Fibroblast of peridontal ligament (primary cell): ENCODE results near the gene MPZL1.
A peak's percentile ranks its signal among the peaks of the same experiment; 100 is the strongest.
"Not testable (repeated sequence)": the region's sequence is repeated elsewhere in the genome, so short reads cannot be mapped to it uniquely, and the experiment has no call there.

Experiments used
- DNase-seq: peaks from one replicate; pipeline ENCODE4 v3.0.0-alpha.2; 2010; ENCODE audit errors: extremely low read depth

The MPZL1 gene

GRCh38 chr1:167808104-167808503, 86.3 kb downstream of the MPZL1 start:
- DNase-seq: no peak

DNA sequence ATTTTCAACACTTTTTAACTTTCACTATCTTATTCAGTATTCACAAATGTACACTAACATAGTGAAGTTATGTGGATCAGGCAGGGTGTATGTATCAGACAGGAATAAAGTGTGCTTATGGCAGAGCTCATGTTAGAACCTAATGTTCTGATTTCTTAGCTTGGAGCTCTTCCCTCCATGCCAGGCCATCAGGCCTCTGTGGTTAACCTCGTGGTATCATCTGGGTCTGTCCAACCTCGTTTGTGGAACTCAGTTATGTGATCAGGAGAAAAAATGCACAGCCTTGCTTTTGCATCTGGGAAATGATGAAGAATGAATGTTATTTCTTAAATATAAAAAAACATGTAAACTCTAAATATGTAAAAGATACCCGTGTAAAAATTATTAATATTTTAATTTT, 86.9 kb downstream of the MPZL1 start:
- DNase-seq: no peak

DNA sequence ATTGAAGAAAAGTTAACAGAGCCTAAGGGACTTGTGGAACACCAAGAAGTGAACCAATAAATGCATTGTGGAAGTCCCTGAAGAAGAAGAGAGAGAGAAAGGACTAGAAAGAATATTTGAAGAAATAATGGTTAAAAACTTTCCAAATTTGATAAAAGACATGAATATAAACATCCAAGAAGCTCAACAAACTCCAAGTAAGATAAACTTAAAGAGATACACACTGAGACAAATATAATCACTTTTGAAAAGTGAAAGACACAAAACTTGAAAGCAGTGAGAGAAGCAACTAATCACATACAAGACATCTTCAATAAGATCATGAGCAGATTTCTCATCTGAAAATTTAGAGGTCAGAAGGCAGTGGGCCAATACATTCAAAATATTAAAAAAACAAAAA, 91.2 kb downstream of the MPZL1 start:
- DNase-seq: no peak

- no peak for DNase-seq
Measured at GRCh38 chr1:167815650-167816049, 93.9 kb downstream of the MPZL1 start.

DNA sequence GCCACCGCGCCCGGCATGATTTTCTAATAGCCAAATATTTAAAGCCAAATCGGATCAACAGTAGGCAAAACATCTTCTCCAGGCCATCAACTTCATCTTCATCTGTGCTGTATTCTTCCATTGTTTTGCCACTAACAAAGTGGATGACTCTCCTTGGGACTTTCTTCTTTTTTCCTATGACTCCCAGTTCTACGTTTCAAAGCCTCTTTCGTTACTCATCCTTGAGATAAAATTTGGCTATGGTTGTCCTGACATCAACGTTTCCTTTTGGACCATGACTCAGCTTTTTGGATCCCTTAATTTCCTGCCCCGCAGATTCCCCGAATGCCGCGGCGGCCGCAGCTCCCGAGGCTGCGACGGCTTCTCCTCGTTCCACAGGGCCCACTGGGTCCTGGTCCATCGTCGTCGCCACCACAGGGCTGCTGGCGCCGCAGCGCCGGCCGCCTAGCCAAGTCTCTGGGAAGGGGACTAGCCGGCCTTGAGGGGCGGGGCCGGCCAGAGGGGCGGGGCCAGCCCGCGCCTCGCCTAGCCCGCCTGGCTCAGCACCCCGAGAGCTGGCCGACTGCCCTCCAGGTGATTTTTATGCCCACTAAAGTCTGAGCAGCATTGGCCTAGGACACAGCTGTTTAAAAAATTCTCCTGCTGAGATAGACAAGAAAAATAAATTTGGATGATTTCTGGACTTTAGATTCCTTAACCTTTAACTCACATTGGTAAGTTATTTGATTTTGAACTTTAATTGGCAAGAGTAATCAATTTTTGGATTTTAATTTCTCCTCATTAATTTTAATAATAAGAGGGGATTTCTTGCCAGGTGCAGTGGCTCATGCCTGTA, 98.3 kb downstream of the MPZL1 start:
- peak; percentile 95 for DNase-seq

DNA sequence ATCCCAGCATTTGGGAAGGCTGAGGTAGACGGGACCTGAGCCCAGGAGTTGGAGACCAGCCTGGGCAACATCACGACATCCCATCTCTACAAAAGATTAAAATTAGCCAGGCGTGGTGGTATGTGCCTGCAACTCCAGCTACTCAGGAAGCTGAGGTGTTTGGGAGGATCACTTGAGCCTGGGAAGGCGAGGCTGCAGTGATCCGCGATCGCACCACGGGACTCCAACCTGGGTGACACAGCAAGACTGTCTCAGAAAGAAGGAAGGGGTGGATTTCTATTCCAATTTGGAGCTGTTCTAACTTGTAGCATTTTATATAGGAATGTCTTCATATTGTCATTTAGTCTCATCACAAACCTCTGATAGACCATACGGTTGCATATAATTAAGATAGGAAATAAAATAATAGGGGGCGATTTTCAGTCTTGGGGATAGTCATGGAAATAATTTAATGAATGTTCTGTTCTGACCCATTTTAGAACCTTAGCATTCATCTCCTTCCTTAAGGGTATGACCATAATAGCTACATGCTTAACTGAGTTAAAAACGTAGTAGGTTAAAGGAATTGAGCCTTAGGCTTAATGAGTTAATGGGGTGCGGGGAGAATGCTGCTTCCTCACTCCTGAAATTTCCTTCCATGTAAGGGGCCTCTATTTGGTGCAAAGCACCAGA, 99.0 kb downstream of the MPZL1 start:
- DNase-seq: no peak

- no peak for DNase-seq
Measured at GRCh38 chr1:167821356-167821685, 99.5 kb downstream of the MPZL1 start.

DNA sequence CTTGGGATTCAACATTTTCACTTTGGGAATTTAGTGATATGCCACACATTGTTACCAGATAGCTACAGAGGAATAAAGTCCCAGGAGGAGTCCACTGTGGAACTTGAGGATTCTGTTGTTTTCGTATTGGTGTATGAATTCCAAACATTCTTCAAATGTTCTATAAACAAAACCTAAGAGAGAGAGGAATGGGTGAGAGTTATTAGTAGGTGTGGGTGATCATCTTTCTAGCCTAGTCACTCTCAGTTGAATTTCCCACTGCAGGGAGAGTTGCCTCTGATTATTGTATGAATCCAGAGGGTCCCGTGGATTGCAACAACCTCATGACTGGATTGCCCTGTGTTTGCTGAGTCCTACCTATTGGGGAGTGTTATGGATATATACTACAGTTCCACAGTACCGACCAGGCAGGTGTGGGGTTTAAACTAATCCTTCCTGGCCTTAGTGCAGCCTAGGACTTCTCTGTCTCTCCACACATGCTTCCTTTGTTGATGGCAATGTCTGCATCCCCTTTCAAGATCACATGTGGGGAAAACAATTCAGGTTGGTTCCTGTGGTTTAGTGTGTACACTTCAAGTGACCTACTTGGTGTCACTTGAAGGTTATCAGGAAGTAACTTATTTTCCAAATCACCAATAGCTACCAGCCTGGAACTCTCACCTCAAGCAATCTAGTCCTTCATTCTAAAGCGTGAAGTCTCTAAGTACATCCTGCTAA, 100.3 kb downstream of the MPZL1 start:
- DNase-seq: no peak

- DNase-seq: no peak
Measured at GRCh38 chr1:167824163-167824794, 102.5 kb downstream of the MPZL1 start.

DNA sequence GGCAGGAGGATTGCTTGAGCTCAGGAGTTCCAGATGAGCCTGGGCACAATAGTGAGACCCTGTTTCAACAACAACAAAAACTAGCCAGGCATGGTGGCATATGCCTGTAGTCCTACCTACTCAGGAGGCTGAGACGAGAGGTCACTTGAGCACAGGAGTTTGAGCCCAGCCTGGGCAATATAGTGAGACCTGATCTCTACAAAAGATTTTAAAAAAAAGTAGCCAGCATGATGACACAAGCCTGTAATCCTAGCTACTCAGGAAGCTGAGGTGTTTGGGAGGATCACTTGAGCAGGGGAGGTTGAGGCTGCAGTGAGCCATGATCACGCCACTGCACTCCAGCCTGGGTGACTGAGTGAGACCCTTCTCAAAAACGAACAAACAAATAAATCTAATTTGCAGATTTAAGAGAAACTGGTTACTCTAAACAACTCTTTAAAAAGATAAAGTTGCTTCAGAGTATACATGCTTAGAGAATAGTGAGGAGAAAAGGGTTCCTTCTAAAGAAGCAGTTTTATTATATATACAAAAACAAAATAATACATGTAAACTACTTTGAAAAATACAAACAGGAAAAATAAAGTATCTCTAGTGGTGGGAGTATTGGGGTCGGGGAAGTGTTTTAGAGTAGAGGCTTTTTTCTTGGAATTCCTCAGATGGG, 103.8 kb downstream of the MPZL1 start:
- DNase-seq: no peak

DNA sequence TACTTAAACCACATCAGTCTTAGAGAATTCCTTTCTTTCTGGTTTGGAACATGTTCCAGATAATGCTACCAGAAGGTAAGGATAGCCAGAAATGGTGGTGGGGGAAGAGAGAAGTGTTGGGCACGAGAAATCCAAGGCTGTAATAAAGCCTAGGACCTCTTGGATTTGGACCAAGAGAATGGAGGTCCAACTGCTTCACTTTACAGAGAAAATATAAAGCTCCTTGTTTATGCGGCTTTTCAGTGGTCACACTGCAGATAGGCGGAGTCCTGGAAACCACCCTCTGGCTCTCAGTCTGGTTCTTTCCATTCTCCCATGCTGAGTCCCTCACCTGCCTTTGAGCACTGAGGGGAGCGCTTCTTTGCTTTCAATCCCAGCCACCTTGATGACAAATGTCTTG, 104.3 kb downstream of the MPZL1 start:
- no peak for DNase-seq

DNA sequence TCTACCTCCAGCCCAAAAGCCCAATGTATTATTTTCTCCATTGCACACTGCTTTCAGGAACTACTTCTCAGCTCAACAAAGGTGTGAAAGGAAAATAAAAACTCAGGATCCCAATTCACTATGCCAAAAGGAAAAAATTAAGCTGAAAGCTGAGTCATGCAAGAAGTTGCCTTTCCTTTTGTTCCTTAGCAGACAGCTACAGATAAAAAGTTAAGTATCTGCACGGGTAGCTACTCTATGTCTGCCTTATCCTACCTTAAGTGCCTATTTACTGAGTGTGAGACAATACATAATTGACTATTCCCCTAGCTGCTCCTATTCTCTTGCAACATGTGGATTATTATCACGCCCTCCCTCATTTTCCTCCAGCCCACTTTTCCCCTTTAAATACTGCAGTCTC, 108.1 kb downstream of the MPZL1 start:
- no peak for DNase-seq

- DNase-seq: not testable (repeated sequence)
Measured at GRCh38 chr1:167830668-167831067, 108.9 kb downstream of the MPZL1 start.

DNA sequence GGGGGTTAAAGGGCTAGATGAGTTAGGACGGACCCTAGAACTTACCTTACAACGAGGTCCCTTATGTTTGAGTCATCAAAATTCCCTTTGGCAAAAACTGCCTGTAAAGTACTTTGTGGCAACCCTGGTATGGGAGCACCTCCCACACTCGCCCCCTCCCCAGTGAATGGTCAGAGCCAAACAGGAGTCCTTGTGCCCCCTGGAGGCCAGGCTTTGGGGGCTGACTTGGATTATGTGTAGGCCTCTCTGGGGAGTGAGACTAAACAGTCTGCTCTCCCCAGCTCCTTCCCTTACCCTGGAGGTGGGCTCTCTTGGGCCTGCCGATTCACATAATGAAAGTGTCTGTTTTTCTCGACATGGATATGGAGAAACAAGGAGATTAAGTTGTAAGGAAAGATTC, 110.9 kb downstream of the MPZL1 start:
- no peak for DNase-seq

GRCh38 chr1:167833904-167834303, 112.1 kb downstream of the MPZL1 start:
- no peak for DNase-seq

DNA sequence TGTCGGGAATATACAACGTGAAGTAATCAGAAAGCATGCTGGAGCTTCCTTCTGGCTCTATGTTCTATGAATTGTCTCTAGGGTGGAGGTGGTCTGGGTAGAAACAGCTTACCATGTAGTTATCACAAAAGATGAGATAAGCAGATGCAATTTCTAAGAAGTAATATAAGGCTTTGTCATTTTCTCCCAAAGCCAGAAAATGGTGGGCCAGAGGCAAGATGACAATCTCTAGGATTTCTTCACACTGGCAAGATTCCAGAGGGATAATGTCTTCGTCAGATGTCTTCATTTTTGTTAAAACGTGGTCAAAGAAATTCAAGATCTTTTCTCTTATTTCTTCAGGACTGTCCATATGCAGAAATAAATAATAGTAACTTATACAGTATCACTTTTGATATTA, 114.4 kb downstream of the MPZL1 start:
- DNase-seq: no peak

DNA sequence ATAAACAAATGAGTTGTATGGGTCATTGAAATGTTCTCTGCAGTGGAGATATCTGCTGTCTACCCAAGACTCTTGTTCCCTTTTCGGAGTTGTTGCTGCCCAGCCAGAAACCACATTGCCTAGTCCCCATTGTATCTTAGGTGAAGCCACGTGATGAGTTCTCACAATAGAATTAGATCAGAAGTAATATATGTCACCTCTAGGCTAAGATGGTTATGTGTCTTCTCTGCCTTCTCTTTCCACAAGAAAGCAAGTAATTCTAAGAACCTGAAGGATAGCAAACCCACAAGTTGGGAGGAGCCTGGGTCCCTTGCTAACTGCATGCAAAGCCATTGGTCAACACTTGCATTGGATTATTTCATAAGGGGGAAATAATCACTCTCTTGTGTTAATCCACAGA, 115.5 kb downstream of the MPZL1 start:
- DNase-seq: no peak

- no peak for DNase-seq
Measured at GRCh38 chr1:167839009-167839408, 117.2 kb downstream of the MPZL1 start.
